ENCODE results near the gene KDELR1.

DNA sequence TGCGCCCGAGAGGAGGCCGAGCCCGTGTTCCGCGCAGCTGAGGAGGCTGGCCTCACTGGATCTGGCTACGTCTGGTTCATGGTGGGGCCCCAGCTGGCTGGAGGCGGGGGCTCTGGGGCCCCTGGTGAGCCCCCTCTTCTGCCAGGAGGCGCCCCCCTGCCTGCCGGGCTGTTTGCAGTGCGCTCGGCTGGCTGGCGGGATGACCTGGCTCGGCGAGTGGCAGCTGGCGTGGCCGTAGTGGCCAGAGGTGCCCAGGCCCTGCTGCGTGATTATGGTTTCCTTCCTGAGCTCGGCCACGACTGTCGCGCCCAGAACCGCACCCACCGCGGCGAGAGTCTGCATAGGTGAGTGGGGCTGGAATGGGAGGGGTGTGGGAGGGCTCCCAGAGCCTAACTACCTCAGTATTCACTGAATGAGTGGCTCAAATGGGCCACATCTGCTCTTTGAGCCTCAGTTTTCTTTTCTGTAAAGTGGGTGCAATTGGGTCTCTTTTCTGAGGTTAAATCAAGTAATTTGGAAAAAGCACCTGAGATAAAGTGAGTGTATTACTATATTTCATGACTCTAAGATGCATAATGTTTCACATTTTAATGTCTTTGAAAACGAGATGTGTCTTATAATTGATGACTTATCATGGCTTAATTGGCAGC lies 13.8 kb upstream of the KDELR1 start:
- TF ChIP-seq, protein P1, sequence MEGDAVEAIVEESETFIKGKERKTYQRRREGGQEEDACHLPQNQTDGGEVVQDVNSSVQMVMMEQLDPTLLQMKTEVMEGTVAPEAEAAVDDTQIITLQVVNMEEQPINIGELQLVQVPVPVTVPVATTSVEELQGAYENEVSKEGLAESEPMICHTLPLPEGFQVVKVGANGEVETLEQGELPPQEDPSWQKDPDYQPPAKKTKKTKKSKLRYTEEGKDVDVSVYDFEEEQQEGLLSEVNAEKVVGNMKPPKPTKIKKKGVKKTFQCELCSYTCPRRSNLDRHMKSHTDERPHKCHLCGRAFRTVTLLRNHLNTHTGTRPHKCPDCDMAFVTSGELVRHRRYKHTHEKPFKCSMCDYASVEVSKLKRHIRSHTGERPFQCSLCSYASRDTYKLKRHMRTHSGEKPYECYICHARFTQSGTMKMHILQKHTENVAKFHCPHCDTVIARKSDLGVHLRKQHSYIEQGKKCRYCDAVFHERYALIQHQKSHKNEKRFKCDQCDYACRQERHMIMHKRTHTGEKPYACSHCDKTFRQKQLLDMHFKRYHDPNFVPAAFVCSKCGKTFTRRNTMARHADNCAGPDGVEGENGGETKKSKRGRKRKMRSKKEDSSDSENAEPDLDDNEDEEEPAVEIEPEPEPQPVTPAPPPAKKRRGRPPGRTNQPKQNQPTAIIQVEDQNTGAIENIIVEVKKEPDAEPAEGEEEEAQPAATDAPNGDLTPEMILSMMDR (IDR thresholded peaks at IDR 0.05) = no peak
- TF ChIP-seq POLR2A (IDR thresholded peaks at IDR 0.05) = no peak
- no peak for TF ChIP-seq POLR2AphosphoS5 (IDR thresholded peaks at IDR 0.05)

Data from breast epithelium (tissue), 3 donors.